ENCODE results near the gene HYAL2. TPM values are rescaled to one million over a fixed set of nuclear protein-coding genes. Genes with fewer than 3 reads are reported as not detected.

The HYAL2 gene
- polyA plus RNA-seq, 1 donor from 2014 or later: 116 TPM

DNA sequence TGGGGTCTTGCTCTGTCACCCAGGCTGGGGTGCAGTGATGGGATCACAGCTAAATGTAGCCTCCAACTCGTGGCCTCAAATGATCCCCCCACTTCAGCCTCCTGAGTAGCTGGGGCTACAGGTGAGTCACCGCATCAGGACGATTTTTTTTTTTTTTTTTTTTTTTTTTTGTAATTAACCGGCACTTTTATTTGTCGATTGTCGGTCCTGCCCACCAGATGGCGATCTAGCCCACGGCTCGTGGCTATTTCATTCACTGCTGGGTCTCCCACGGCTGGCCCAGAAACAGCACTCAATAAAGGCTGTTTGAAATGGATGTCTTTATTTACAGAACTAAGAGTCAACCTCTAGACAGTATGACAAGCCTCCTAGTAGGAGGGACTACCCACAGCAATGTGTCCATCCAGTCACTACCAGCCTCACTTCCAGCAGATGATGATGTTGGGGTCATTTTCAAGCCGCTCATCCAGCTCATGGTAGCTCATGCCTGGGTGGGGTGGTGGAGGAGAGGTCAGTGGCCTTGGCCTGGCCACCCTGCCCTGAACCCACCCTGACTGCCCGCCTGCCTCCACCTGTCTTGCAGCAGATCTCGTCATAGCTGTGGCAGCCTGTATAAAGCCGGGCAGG is 24.8 kb upstream of the HYAL2 start:
- Histone ChIP-seq H3K9ac (ENCODE audit: low read length) (peak overlapping the region; percentile 19), H3K9me2 (ENCODE audit: insufficient read depth, low read length) (no peaks in the 10 kb centered on the region), H3K79me2 (replicated peaks; ENCODE audit: insufficient read depth, low read length) (peaks cover 7% of the 10 kb centered on the region), H3K9me3 (ENCODE audit: low read length) (no peaks in the 10 kb centered on the region), H3K4me2 (ENCODE audit: low read length) (no peak overlapping the region), H3K27ac (ENCODE audit: low read length) (no peak overlapping the region), H4K20me1 (ENCODE audit: insufficient read depth) (no peaks in the 10 kb centered on the region), H3F3A (ENCODE audit: insufficient read depth, low read length, poor library complexity, severe bottlenecking) (no peaks in the 10 kb centered on the region), H3K27me3 (ENCODE audit: insufficient read depth, low read depth, low read length) (peaks cover 16% of the 10 kb centered on the region), H2AFZ (ENCODE audit: low read depth, low read length) (no peak overlapping the region), H3K36me3 (ENCODE audit: insufficient read depth, low read length) (no peaks in the 10 kb centered on the region), H3K4me3 (ENCODE audit: low read length) (no peak overlapping the region)
- TF ChIP-seq POLR2AphosphoS5 (IDR thresholded peaks at IDR 0.05): no peak
- no peak for TF ChIP-seq TAF1 (IDR thresholded peaks at IDR 0.05; ENCODE audit: low read depth)
- peak; percentile 84 for TF ChIP-seq RAD21 (conservative IDR thresholded peaks at IDR 0.05)
- TF ChIP-seq EP300 (conservative IDR thresholded peaks at IDR 0.05; ENCODE audit: poor library complexity, severe bottlenecking): no peak
- peak; percentile 30 for TF ChIP-seq MXI1 (conservative IDR thresholded peaks at IDR 0.05; ENCODE audit: poor library complexity, severe bottlenecking)
- TF ChIP-seq, protein P1, sequence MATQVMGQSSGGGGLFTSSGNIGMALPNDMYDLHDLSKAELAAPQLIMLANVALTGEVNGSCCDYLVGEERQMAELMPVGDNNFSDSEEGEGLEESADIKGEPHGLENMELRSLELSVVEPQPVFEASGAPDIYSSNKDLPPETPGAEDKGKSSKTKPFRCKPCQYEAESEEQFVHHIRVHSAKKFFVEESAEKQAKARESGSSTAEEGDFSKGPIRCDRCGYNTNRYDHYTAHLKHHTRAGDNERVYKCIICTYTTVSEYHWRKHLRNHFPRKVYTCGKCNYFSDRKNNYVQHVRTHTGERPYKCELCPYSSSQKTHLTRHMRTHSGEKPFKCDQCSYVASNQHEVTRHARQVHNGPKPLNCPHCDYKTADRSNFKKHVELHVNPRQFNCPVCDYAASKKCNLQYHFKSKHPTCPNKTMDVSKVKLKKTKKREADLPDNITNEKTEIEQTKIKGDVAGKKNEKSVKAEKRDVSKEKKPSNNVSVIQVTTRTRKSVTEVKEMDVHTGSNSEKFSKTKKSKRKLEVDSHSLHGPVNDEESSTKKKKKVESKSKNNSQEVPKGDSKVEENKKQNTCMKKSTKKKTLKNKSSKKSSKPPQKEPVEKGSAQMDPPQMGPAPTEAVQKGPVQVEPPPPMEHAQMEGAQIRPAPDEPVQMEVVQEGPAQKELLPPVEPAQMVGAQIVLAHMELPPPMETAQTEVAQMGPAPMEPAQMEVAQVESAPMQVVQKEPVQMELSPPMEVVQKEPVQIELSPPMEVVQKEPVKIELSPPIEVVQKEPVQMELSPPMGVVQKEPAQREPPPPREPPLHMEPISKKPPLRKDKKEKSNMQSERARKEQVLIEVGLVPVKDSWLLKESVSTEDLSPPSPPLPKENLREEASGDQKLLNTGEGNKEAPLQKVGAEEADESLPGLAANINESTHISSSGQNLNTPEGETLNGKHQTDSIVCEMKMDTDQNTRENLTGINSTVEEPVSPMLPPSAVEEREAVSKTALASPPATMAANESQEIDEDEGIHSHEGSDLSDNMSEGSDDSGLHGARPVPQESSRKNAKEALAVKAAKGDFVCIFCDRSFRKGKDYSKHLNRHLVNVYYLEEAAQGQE (IDR thresholded peaks at IDR 0.05; ENCODE audit: borderline replicate concordance): no peak
- TF ChIP-seq, protein P2, sequence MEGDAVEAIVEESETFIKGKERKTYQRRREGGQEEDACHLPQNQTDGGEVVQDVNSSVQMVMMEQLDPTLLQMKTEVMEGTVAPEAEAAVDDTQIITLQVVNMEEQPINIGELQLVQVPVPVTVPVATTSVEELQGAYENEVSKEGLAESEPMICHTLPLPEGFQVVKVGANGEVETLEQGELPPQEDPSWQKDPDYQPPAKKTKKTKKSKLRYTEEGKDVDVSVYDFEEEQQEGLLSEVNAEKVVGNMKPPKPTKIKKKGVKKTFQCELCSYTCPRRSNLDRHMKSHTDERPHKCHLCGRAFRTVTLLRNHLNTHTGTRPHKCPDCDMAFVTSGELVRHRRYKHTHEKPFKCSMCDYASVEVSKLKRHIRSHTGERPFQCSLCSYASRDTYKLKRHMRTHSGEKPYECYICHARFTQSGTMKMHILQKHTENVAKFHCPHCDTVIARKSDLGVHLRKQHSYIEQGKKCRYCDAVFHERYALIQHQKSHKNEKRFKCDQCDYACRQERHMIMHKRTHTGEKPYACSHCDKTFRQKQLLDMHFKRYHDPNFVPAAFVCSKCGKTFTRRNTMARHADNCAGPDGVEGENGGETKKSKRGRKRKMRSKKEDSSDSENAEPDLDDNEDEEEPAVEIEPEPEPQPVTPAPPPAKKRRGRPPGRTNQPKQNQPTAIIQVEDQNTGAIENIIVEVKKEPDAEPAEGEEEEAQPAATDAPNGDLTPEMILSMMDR (IDR thresholded peaks at IDR 0.05; ENCODE audit: poor library complexity, severe bottlenecking): peak; percentile 80
- no peak for TF ChIP-seq EZH2 (IDR thresholded peaks at IDR 0.05; ENCODE audit: borderline replicate concordance, insufficient read depth, low read length, poor library complexity, severe bottlenecking)
- peak; percentile 90 for TF ChIP-seq SMC3 (conservative IDR thresholded peaks at IDR 0.05; ENCODE audit: poor library complexity)

DNA sequence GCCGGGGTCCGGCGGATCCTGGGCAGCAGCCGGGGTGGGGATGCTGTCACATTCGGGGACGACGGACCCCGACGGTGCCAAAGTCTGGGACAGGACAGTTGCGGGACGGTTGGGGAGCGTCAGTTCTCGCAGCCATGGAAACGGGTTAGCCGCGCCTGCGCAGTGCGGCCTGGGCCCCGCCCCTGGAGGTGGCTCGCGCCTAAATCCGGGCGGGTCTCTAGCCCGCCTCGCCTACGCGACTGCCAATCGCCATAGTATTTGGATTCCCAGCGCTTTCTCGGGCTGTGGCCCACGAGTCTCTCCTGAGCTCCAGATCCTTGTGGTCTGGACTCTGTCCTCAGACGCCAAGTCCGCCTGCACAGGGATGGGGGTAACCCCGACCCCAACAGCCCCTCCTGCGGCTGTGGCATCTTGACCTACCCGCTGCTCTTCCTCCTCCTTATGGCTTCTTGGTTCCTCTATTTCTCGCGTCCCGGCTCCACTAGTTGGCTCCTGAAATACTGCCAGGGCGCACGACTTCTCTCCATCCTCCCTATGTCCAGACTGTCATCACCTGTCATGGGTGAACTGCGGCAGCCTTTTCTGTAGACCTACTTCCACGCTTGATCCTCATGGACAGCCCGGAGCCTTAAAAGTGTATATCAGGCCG is 23.2 kb upstream of the HYAL2 start, which contains the start of gene ZMYND10:
Gene ZMYND10, minus strand, starts transcription at position 147 of the 649 bp plus-strand sequence. CDS start 153 bp downstream, outside the sequence.
- no peak within 1 kb of the TSS for H2AFZ ChIP-seq (ENCODE audit: low read depth, low read length)
- H4K20me1 ChIP-seq (ENCODE audit: insufficient read depth): no peaks in the 10 kb centered on the region
- peak within 1 kb of the TSS; percentile 5 for H3K9ac ChIP-seq (ENCODE audit: low read length)
- peaks cover 31% of the 10 kb centered on the region for H3K27me3 ChIP-seq (ENCODE audit: insufficient read depth, low read depth, low read length)
- H3K79me2 ChIP-seq (replicated peaks; ENCODE audit: insufficient read depth, low read length): peaks cover 7% of the 10 kb centered on the region
- TF ChIP-seq, protein P2 (IDR thresholded peaks at IDR 0.05; ENCODE audit: poor library complexity, severe bottlenecking): no peak
- no peak for TF ChIP-seq TAF1 (IDR thresholded peaks at IDR 0.05; ENCODE audit: low read depth)
- no peak for TF ChIP-seq SMC3 (conservative IDR thresholded peaks at IDR 0.05; ENCODE audit: poor library complexity)
- TF ChIP-seq POLR2AphosphoS5 (IDR thresholded peaks at IDR 0.05): no peak
- TF ChIP-seq EP300 (conservative IDR thresholded peaks at IDR 0.05; ENCODE audit: poor library complexity, severe bottlenecking): no peak
- TF ChIP-seq, protein P1 (IDR thresholded peaks at IDR 0.05; ENCODE audit: borderline replicate concordance): no peak
- TF ChIP-seq MXI1 (conservative IDR thresholded peaks at IDR 0.05; ENCODE audit: poor library complexity, severe bottlenecking): no peak
- no peak for TF ChIP-seq EZH2 (IDR thresholded peaks at IDR 0.05; ENCODE audit: borderline replicate concordance, insufficient read depth, low read length, poor library complexity, severe bottlenecking)
- TF ChIP-seq RAD21 (conservative IDR thresholded peaks at IDR 0.05): no peak
- no peak within 1 kb of the TSS for H3K4me2 ChIP-seq (ENCODE audit: low read length)
- H3K9me3 ChIP-seq (ENCODE audit: low read length): no peaks in the 10 kb centered on the region
- H3F3A ChIP-seq (ENCODE audit: insufficient read depth, low read length, poor library complexity, severe bottlenecking): no peaks in the 10 kb centered on the region
- no peaks in the 10 kb centered on the region for H3K9me2 ChIP-seq (ENCODE audit: insufficient read depth, low read length)
- H3K36me3 ChIP-seq (ENCODE audit: insufficient read depth, low read length): no peaks in the 10 kb centered on the region
- H3K27ac ChIP-seq (ENCODE audit: low read length): no peak within 1 kb of the TSS
- H3K4me3 ChIP-seq (ENCODE audit: low read length): peak within 1 kb of the TSS; percentile 54

Measured in neural cell (in vitro differentiated cells).